HepG2 (cell line): ENCODE measurements around the gene EEF1A2. TPM values are rescaled to one million over a fixed set of nuclear protein-coding genes. Genes with fewer than 3 reads are reported as not detected.
A peak's percentile ranks its signal among the peaks of the same experiment; 100 is the strongest.

Source experiments
- ATAC-seq: fragments of 200-7000 bp; cut with Tn5 transposase; 3 replicates; pipeline ENCODE4 v1.9.1; 2020; ENCODE audit warnings: mild to moderate bottlenecking, moderate library complexity
- BruUV-seq: library from RNA; stranded (reverse); fragments of 400-500 nt; replicated peaks from 2 replicates; lab custom pipeline; 2021; lab: Mats Ljungman, UMichigan
- CTCF ChIA-PET: fragments of 300-600 bp; formaldehyde crosslinking; extraction: SDS; loops from one replicate; lab custom pipeline; 2021; ENCODE audit warnings: low total read pairs, inconsistent platforms, low intra/inter-chr PET ratio; lab: Yijun Ruan, JAX
- POLR2A ChIA-PET: fragments of 350-600 bp; sonication (Branson Sonifier 250); formaldehyde crosslinking; loops from one replicate; lab custom pipeline; 2020; ENCODE audit warnings: antibody characterized with exemption, inconsistent platforms; lab: Yijun Ruan, JAX
- DNase-seq: peaks from one replicate; pipeline ENCODE4 v3.0.0-alpha.2; 2015; ENCODE audit warnings: low spot score
- FAIRE-seq: peaks from 3 replicates; lab custom pipeline; 2011; peaks lifted over from hg19 to GRCh38; lab: Jason Lieb, UNC
- H2AFZ ChIP-seq: one replicate; pipeline ENCODE4 v1.6.1; 2011; ENCODE audit warnings: low read length, inconsistent platforms
- H3K27ac ChIP-seq: fragments of 300-600 bp; 3 replicates; pipeline ENCODE4 v1.8.0; 2011; ENCODE audit warnings: mixed run types, mild to moderate bottlenecking, mixed read lengths, low read length, inconsistent platforms; ENCODE audit not compliant: insufficient read depth; ENCODE audit errors: extremely low read length
- H3K27me3 ChIP-seq, 2 experiments: fragments of 200-600 bp in 1 of 2; 2 replicates in 1 of 2; 3 replicates in 1 of 2; pipeline versions ENCODE4 v1.6.0 to v1.8.0; 2011; ENCODE audit warnings: low read length in 2 of 2, mild to moderate bottlenecking in 2 of 2, moderate library complexity in 2 of 2, inconsistent platforms in 1 of 2; ENCODE audit not compliant: insufficient read depth in 2 of 2, control insufficient read depth in 1 of 2
- H3K36me3 ChIP-seq, 2 experiments: fragments of 200-600 bp in 1 of 2; replicated peaks in 1 of 2; 2 replicates in 1 of 2; 3 replicates in 1 of 2; pipeline versions ENCODE4 v1.5.1 to v1.8.0; 2011; ENCODE audit warnings: low read length in 2 of 2, inconsistent platforms in 1 of 2; ENCODE audit not compliant: insufficient read depth in 2 of 2, control insufficient read depth in 1 of 2
- H3K4me1 ChIP-seq: 2 replicates; pipeline ENCODE4 v1.5.1; 2012; ENCODE audit warnings: low read length, inconsistent platforms; ENCODE audit not compliant: insufficient read depth
- H3K4me2 ChIP-seq: 2 replicates; pipeline ENCODE4 v1.6.0; 2011; ENCODE audit warnings: low read depth, low read length, inconsistent platforms
- H3K4me3 ChIP-seq, 3 experiments: fragments of 200-600 bp in 1 of 3; sonication (generic), shearing (Covaris generic) in 1 of 3; replicated peaks in 1 of 3; 2 replicates each; pipeline ENCODE4 v1.5.1; 2011 to 2016; ENCODE audit warnings: low read length in 3 of 3, inconsistent platforms in 2 of 3, low read depth in 2 of 3, mild to moderate bottlenecking in 2 of 3, control low read depth in 1 of 3, mixed read lengths in 1 of 3; ENCODE audit not compliant: insufficient read depth in 1 of 3
- H3K79me2 ChIP-seq: one replicate; pipeline ENCODE4 v1.6.1; 2011; ENCODE audit warnings: low read length, inconsistent platforms; ENCODE audit not compliant: insufficient read depth
- H3K9ac ChIP-seq: 2 replicates; pipeline ENCODE4 v1.6.0; 2011; ENCODE audit warnings: mild to moderate bottlenecking, low read depth, low read length, inconsistent platforms; ENCODE audit not compliant: insufficient read depth
- H3K9me3 ChIP-seq: 2 replicates; pipeline ENCODE4 v1.5.1; 2012; ENCODE audit warnings: mild to moderate bottlenecking, low read length
- H4K20me1 ChIP-seq: 2 replicates; pipeline ENCODE4 v1.6.0; 2011; ENCODE audit warnings: inconsistent platforms, mild to moderate bottlenecking, low read length, moderate library complexity; ENCODE audit not compliant: insufficient read depth
- BHLHE40 ChIP-seq: IDR thresholded peaks from 2 replicates; pipeline ENCODE4 v1.6.1; 2011; ENCODE audit warnings: low read length, improper control_type of control experiment
- FOXK1 ChIP-seq: sonication (generic); formaldehyde crosslinking; IDR thresholded peaks from 2 replicates; pipeline ENCODE4 v1.4.0; 2020; ENCODE audit warnings: low read depth, missing genetic modification reagents, borderline replicate concordance
- FOXP1 ChIP-seq, 2 experiments: fragments of 450-650 bp in 1 of 2; IDR thresholded peaks; 2 replicates each; pipeline ENCODE4 v1.6.1; 2017 to 2018; ENCODE audit warnings: antibody characterized with exemption in 1 of 2
- HOMEZ ChIP-seq: IDR thresholded peaks from 2 replicates; pipeline ENCODE4 v1.6.1; 2016; ENCODE audit warnings: low read depth
- MXD1 ChIP-seq: sonication (generic); formaldehyde crosslinking; IDR thresholded peaks from 2 replicates; pipeline ENCODE4 v1.4.0; 2020; ENCODE audit warnings: mild to moderate bottlenecking, missing genetic modification reagents
- MYC ChIP-seq: sonication (generic); formaldehyde crosslinking; IDR thresholded peaks from 2 replicates; pipeline ENCODE4 v1.9.0; 2021; ENCODE audit warnings: missing genetic modification reagents, borderline replicate concordance
- RFX5 ChIP-seq: IDR thresholded peaks from 2 replicates; pipeline ENCODE4 v1.6.1; 2011; ENCODE audit warnings: low read depth, low read length, improper control_type of control experiment
- RNF2 ChIP-seq: fragments of 450-650 bp; conservative IDR thresholded peaks from 2 replicates; pipeline ENCODE4 v1.6.1; 2016; ENCODE audit warnings: low read depth
- RORA ChIP-seq: sonication (generic); formaldehyde crosslinking; IDR thresholded peaks from 2 replicates; pipeline ENCODE4 v1.5.0; 2020; ENCODE audit warnings: mild to moderate bottlenecking, missing genetic modification reagents, moderate library complexity
- SP4 ChIP-seq: sonication (generic); formaldehyde crosslinking; IDR thresholded peaks from 2 replicates; pipeline ENCODE4 v1.8.1; 2023; ENCODE audit warnings: mild to moderate bottlenecking, missing genetic modification reagents
- ZNF3 ChIP-seq: IDR thresholded peaks from 2 replicates; pipeline ENCODE4 v1.7.0; 2017; ENCODE audit warnings: inconsistent platforms
- ZNF432 ChIP-seq: sonication (generic); formaldehyde crosslinking; IDR thresholded peaks from 2 replicates; pipeline ENCODE4 v1.5.0; 2020; ENCODE audit warnings: missing genetic modification reagents, mild to moderate bottlenecking, borderline replicate concordance
- ZNF569 ChIP-seq: sonication (generic); formaldehyde crosslinking; IDR thresholded peaks from 2 replicates; pipeline ENCODE4 v1.5.0; 2020; ENCODE audit warnings: mild to moderate bottlenecking, missing genetic modification reagents, moderate library complexity, borderline replicate concordance
- ZNF709 ChIP-seq: sonication (generic); formaldehyde crosslinking; IDR thresholded peaks from 2 replicates; pipeline ENCODE4 v1.5.0; 2020; ENCODE audit warnings: mild to moderate bottlenecking, missing genetic modification reagents
- WGBS: methylation state at CpG from one replicate; pipeline ENCODE4 v1.1.6; 2017; ENCODE audit warnings: low lambda C conversion rate; 5-methylcytosine and 5-hydroxymethylcytosine counted together
- in situ Hi-C: cut with HindIII; loops from 2 replicates; pipeline ENCODE4 v1.10.0; 2017; ENCODE audit warnings: low pct_unique_long_range_greater_than_20kb; ENCODE audit not compliant: extremely low pct_ligation_motif_present
- intact Hi-C: fragments of 100-400 bp; cut with micrococcal nuclease; formaldehyde crosslinking; loops from one replicate; pipeline ENCODE4 v1.10.0; 2022; ENCODE audit not compliant: unreplicated experiment
- polyA plus RNA-seq, 8 experiments: library from polyadenylated mRNA; depleted of rRNA in 3 of 8; stranded (reverse) in 7 of 8; unstranded in 1 of 8; fragments of >200 nt; fragmentation: Illumina TruSeq in 4 of 8; extraction: Trizol in 4 of 8; gene quantifications; 2 replicates each; pipeline versions ENCODE4 v1.2.1 to v1.2.3, GENCODE V29; 2011 to 2016; ENCODE audit warnings: low read depth in 4 of 8, missing spikeins in 1 of 8, mixed read lengths in 1 of 8; ENCODE audit not compliant: insufficient read depth in 1 of 8
- total RNA-seq, 5 experiments: library from RNA; depleted of rRNA; stranded (reverse); fragments of >200 nt; fragmentation: Illumina TruSeq; extraction: Trizol; gene quantifications; 2 replicates each; pipeline ENCODE4 v1.2.3, GENCODE V29; 2016; ENCODE audit warnings: low read depth in 1 of 5

The EEF1A2 gene
- total and polyA plus RNA-seq, 2 of the 13 experiments (the other 11 are each of a cell fraction or from before 2014, with no cell fraction given): 0.44 to 0.87 TPM

- no TSS peak for BruUV-seq
- ChIA-PET POLR2A (no interaction called here), CTCF (no interaction called here)
- DNase-seq (no peak), ATAC-seq (no peak), FAIRE-seq (no peak)
- no peak within 1 kb of the TSS for H3K9ac ChIP-seq
- H4K20me1 ChIP-seq: no peaks in the 10 kb centered on the region; the same call in 1 of the 2 replicates
- peaks cover 29 to 68% of the 10 kb centered on the region in 2 experiments for H3K27me3 ChIP-seq
- H3K36me3 ChIP-seq: no peaks in the 10 kb centered on the region
- in situ Hi-C loops: no loop called here
- H3K27ac ChIP-seq: no peak within 1 kb of the TSS
- no peaks in the 10 kb centered on the region for H3K9me3 ChIP-seq
- H3K4me2 ChIP-seq: no peak within 1 kb of the TSS
- H3K4me3 ChIP-seq: no peak within 1 kb of the TSS
- WGBS: 55% methylated on average over 19 of the region's 35 CpGs
- intact Hi-C loops: no loop called here
- H3K4me1 ChIP-seq: peaks cover 25% of the 10 kb centered on the region
- no peak for TF ChIP-seq ZNF432 (CRISPR knock-in tag)
- no peak for TF ChIP-seq FOXK1 (CRISPR knock-in tag)
- TF ChIP-seq ZNF569 (CRISPR knock-in tag): no peak
- TF ChIP-seq, all 625 proteins: peak for 0
- H2AFZ ChIP-seq: no peak within 1 kb of the TSS
- H3K79me2 ChIP-seq: no peaks in the 10 kb centered on the region
Observed at GRCh38 chr20:63547725-63548480, 49.0 kb upstream of the EEF1A2 start, which contains the start of gene SRMS. Gene SRMS, minus strand, starts transcription at chr20:63547749. Its CDS starts 286 bp downstream, at chr20:63547463.

- DNase-seq (no peak), ATAC-seq (no peak), FAIRE-seq (no peak)
- BruUV-seq: no TSS peak
- H3K36me3 ChIP-seq: no peaks in the 10 kb centered on the region
- H3K4me2 ChIP-seq: no peak overlapping the region
- H3K9ac ChIP-seq: no peak overlapping the region
- intact Hi-C loops (no loop called here), in situ Hi-C loops (no loop called here)
- 54% methylated on average over 25 of the region's 58 CpGs for WGBS
- H3K27ac ChIP-seq: no peak overlapping the region
- H3K9me3 ChIP-seq: no peaks in the 10 kb centered on the region
- POLR2A ChIA-PET: interaction anchor here (1.1 to 1.6 kb wide), 2 partner anchors 9 to 80 kb away, joined by 3 read pairs; partner anchors contain the start of gene GMEB2
- CTCF ChIA-PET: no interaction called here
- peaks cover 20% of the 10 kb centered on the region for H3K4me1 ChIP-seq
- H3K4me3 ChIP-seq: no peak overlapping the region
- H3K27me3 ChIP-seq: peaks cover 34 to 76% of the 10 kb centered on the region in 2 experiments
- H4K20me1 ChIP-seq: no peaks in the 10 kb centered on the region; the same call in 1 of the 2 replicates
- no peaks in the 10 kb centered on the region for H3K79me2 ChIP-seq
- no peak overlapping the region for H2AFZ ChIP-seq
- TF ChIP-seq HOMEZ (CRISPR knock-in tag) (no peak), RNF2 (no peak), SP4 (CRISPR knock-in tag) (no peak), RORA (no peak), MYC (no peak), BHLHE40 (0 out of 2 replicates have a peak, but pooled peaks have one; percentile 5), RFX5 (no peak), ZNF3 (CRISPR knock-in tag) (no peak), ZNF709 (CRISPR knock-in tag) (no peak), MXD1 (CRISPR knock-in tag) (0 out of 2 replicates have a peak, but pooled peaks have one; percentile 26), FOXP1 (IDR thresholded peaks at IDR 0.05) (no peak), FOXP1 (CRISPR knock-in tag; IDR thresholded peaks at IDR 0.05) (no peak)
Observed at GRCh38 chr20:63546956-63547724, 48.3 kb upstream of the EEF1A2 start.
